K562 (cell line): ENCODE results near the gene PCDHB3. TPM values are rescaled to one million over a fixed set of nuclear protein-coding genes. Genes with fewer than 3 reads are reported as not detected.

Source experiments
- ATAC-seq: fragments of 200-7000 bp; cut with Tn5 transposase; 3 replicates; pipeline ENCODE4 v1.9.1; 2020; ENCODE audit warnings: moderate library complexity
- BruUV-seq: library from RNA; stranded (reverse); fragments of 400-500 nt; replicated peaks from 2 replicates; lab custom pipeline; 2021; lab: Mats Ljungman, UMichigan
- CTCF ChIA-PET: fragments of 300-600 bp; formaldehyde crosslinking; extraction: SDS; loops from one replicate; lab custom pipeline; 2021; ENCODE audit warnings: low intra/inter-chr PET ratio; lab: Yijun Ruan, JAX
- POLR2A ChIA-PET: fragments of 300-600, 350-650 bp; sonication (Branson Sonifier 250); formaldehyde crosslinking; extraction: SDS; loops from one replicate; lab custom pipeline; 2021; ENCODE audit warnings: antibody characterized with exemption, inconsistent platforms; lab: Yijun Ruan, JAX
- DNase-seq, 4 experiments: peaks; one replicate each; pipeline versions ENCODE4 v3.0.0 to v3.0.0-alpha.2; 2011 to 2018; ENCODE audit warnings: low spot score in 3 of 4, mixed read lengths in 3 of 4; ENCODE audit errors: extremely low read depth in 1 of 4
- FAIRE-seq: peaks from 2 replicates; lab custom pipeline; 2011; peaks lifted over from hg19 to GRCh38; lab: Jason Lieb, UNC
- H2AFZ ChIP-seq: 2 replicates; pipeline ENCODE4 v1.6.0; 2011; ENCODE audit warnings: low read depth, low read length, control low read depth, inconsistent platforms
- H3K27ac ChIP-seq: fragments of 200-600 bp; 3 replicates; pipeline ENCODE4 v1.8.0; 2011; ENCODE audit warnings: low read depth, mild to moderate bottlenecking, control low read depth, inconsistent platforms, low read length, moderate library complexity, mixed read lengths; ENCODE audit errors: extremely low read depth
- H3K27me3 ChIP-seq, 2 experiments: fragments of 300-600 bp in 1 of 2; 2 replicates in 1 of 2; 3 replicates in 1 of 2; pipeline versions ENCODE4 v1.6.0 to v1.8.0; 2011; ENCODE audit warnings: inconsistent platforms in 2 of 2, low read length in 2 of 2, mild to moderate bottlenecking in 1 of 2, mixed read lengths in 1 of 2, moderate library complexity in 1 of 2; ENCODE audit not compliant: control insufficient read depth in 2 of 2, insufficient read depth in 2 of 2
- H3K36me3 ChIP-seq: fragments of 300-600 bp; 3 replicates; pipeline ENCODE4 v1.8.0; 2011; ENCODE audit warnings: mild to moderate bottlenecking, low read length, inconsistent platforms; ENCODE audit not compliant: control insufficient read depth, insufficient read depth
- H3K4me1 ChIP-seq, 2 experiments: fragments of 200-600 bp in 1 of 2; replicated peaks in 1 of 2; 2 replicates in 1 of 2; 3 replicates in 1 of 2; pipeline versions ENCODE4 v1.5.1 to v1.8.0; 2011; ENCODE audit warnings: inconsistent platforms in 2 of 2, low read length in 2 of 2, mild to moderate bottlenecking in 1 of 2, mixed read lengths in 1 of 2, moderate library complexity in 1 of 2; ENCODE audit not compliant: control insufficient read depth in 2 of 2, insufficient read depth in 2 of 2
- H3K4me2 ChIP-seq: 2 replicates; pipeline ENCODE4 v1.6.1; 2011; ENCODE audit warnings: low read length, control low read depth, inconsistent platforms, mixed read lengths; ENCODE audit not compliant: insufficient read depth
- H3K4me3 ChIP-seq: fragments of 200-600 bp; sonication (generic), shearing (Covaris generic); 2 replicates; pipeline ENCODE4 v1.5.1; 2016; ENCODE audit warnings: control low read depth, inconsistent platforms
- H3K79me2 ChIP-seq: fragments of 200-600 bp; 3 replicates; pipeline ENCODE4 v1.8.0; 2011; ENCODE audit warnings: low read length, inconsistent platforms; ENCODE audit not compliant: control insufficient read depth, insufficient read depth
- H3K9ac ChIP-seq, 2 experiments: 2 replicates each; pipeline versions ENCODE4 v1.6.0 to v1.6.1; 2011; ENCODE audit warnings: low read depth in 2 of 2, low read length in 2 of 2, control low read depth in 1 of 2, inconsistent platforms in 1 of 2, mild to moderate bottlenecking in 1 of 2, mixed read lengths in 1 of 2; ENCODE audit not compliant: insufficient read depth in 1 of 2
- H3K9me1 ChIP-seq: one replicate; pipeline ENCODE4 v1.6.0; 2011; ENCODE audit warnings: inconsistent platforms, mild to moderate bottlenecking, low read length, moderate library complexity; ENCODE audit not compliant: control insufficient read depth, insufficient read depth
- H3K9me3 ChIP-seq: replicated peaks from 2 replicates; pipeline ENCODE4 v1.5.1; 2011; ENCODE audit warnings: low read depth, low read length, inconsistent platforms; ENCODE audit not compliant: control insufficient read depth, insufficient read depth
- H4K20me1 ChIP-seq: replicated peaks from 2 replicates; pipeline ENCODE4 v1.6.1; 2011; ENCODE audit warnings: low read length, inconsistent platforms, mixed read lengths; ENCODE audit not compliant: control insufficient read depth, insufficient read depth
- CTCF ChIP-seq, 3 experiments: IDR thresholded peaks in 2 of 3; conservative IDR thresholded peaks in 1 of 3; 2 replicates each; pipeline ENCODE4 v1.5.1; 2011 to 2012; ENCODE audit warnings: low read length in 3 of 3, mild to moderate bottlenecking in 3 of 3, control low read depth in 2 of 3, improper control_type of control experiment in 1 of 3, inconsistent platforms in 1 of 3, low read depth in 1 of 3, mixed read lengths in 1 of 3, moderate library complexity in 1 of 3; ENCODE audit not compliant: insufficient read depth in 2 of 3
- RAD21 ChIP-seq, 2 experiments: fragments of 250-450 bp in 1 of 2; fragments of 450-650 bp in 1 of 2; sonication (Bioruptor Pico) in 1 of 2; formaldehyde crosslinking in 1 of 2; IDR thresholded peaks in 1 of 2; conservative IDR thresholded peaks in 1 of 2; 2 replicates each; pipeline versions ENCODE4 v1.4.0 to v1.8.0; 2020 to 2022; ENCODE audit warnings: mild to moderate bottlenecking in 2 of 2, moderate library complexity in 1 of 2
- ZBED1 ChIP-seq: IDR thresholded peaks from 2 replicates; pipeline ENCODE4 v1.6.1; 2014
- ZNF311 ChIP-seq: fragments of 250-450 bp; sonication (Bioruptor Pico); IDR thresholded peaks from 2 replicates; pipeline ENCODE4 v1.4.0; 2020; ENCODE audit warnings: mild to moderate bottlenecking, moderate library complexity
- ZNF668 ChIP-seq: fragments of 250-450 bp; sonication (Bioruptor Pico); IDR thresholded peaks from 2 replicates; pipeline ENCODE4 v1.8.0; 2022; ENCODE audit warnings: mild to moderate bottlenecking, inconsistent platforms
- WGBS: fragments of 100-300 bp; shearing (Covaris generic); methylation state at CpG from one replicate; pipeline ENCODE4 v1.1.6; 2016; ENCODE audit warnings: low coverage, mixed read lengths; ENCODE audit not compliant: insufficient coverage; ENCODE audit errors: missing lambda C conversion rate; 5-methylcytosine and 5-hydroxymethylcytosine counted together
- in situ Hi-C: fragments of 300-500 bp; cut with MboI; formaldehyde crosslinking; loops from 4 replicates; pipeline ENCODE4 v1.15.0; 2018; ENCODE audit warnings: inconsistent platforms, mixed read lengths
- intact Hi-C: fragments of 100-400 bp; cut with micrococcal nuclease; formaldehyde crosslinking; loops from 2 replicates; pipeline ENCODE4 v1.14.2; 2022
- polyA plus RNA-seq, 8 experiments: library from polyadenylated mRNA; depleted of rRNA in 4 of 8; stranded (reverse) in 5 of 8; unstranded in 3 of 8; fragments of >200 nt; fragmentation: Nextera tagmentation in 2 of 8; fragmentation: Illumina TruSeq in 1 of 8; extraction: Ambion mirVana in 2 of 8; extraction: Trizol in 1 of 8; gene quantifications; 2 replicates each; pipeline versions ENCODE4 v1.2.1 to v1.2.3, GENCODE V29; 2011 to 2014; ENCODE audit warnings: inconsistent platforms in 1 of 8, missing spikeins in 1 of 8
- total RNA-seq, 7 experiments: library from RNA; depleted of rRNA in 6 of 7; stranded (reverse); fragments of >200 nt in 6 of 7; fragmentation: Illumina TruSeq in 2 of 7; extraction: Trizol in 2 of 7; gene quantifications; 2 replicates each; pipeline versions ENCODE4 v1.2.1 to v1.2.3, GENCODE V29; 2011 to 2021; ENCODE audit warnings: low replicate concordance in 1 of 7
- TF ChIP-seq, protein P1 (sequence below): fragments of 450-650 bp; IDR thresholded peaks from 2 replicates; pipeline ENCODE4 v1.6.1; 2018; ENCODE audit warnings: mild to moderate bottlenecking, low read depth; ENCODE audit not compliant: partially characterized antibody
- TF ChIP-seq, protein P2 (sequence below): fragments of 450-650 bp; IDR thresholded peaks from 2 replicates; pipeline ENCODE4 v1.6.1; 2017; ENCODE audit warnings: mild to moderate bottlenecking, moderate library complexity
- TF ChIP-seq, protein P3 (sequence below): fragments of 450-650 bp; conservative IDR thresholded peaks from 2 replicates; pipeline ENCODE4 v1.6.1; 2016; ENCODE audit warnings: missing genetic modification characterization, low read depth, mild to moderate bottlenecking, missing compliant biosample characterization, moderate library complexity

The PCDHB3 gene
- total and polyA plus RNA-seq, 9 of the 15 experiments (the other 6 are each of a cell fraction or from before 2014, with no cell fraction given): not detected

GRCh38 chr5:141149812-141150211 lies 49.5 kb downstream of the PCDHB3 start, which contains the start of gene PCDHB6:
TSS of gene PCDHB6 (plus strand) at chr5:141150057. CDS start at chr5:141150258, 201 bp downstream.
- CTCF ChIA-PET: no interaction called here
- Histone ChIP-seq H3K27me3 (peaks cover 0 to 15% of the 10 kb centered on the region in 2 experiments; a peak in 2 of 5 replicates), H2AFZ (no peak within 1 kb of the TSS), H3K9ac (no peak within 1 kb of the TSS), H3K4me2 (no peak within 1 kb of the TSS), H3K4me3 (no peak within 1 kb of the TSS), H3K9me3 (no peaks in the 10 kb centered on the region), H4K20me1 (no peaks in the 10 kb centered on the region), H3K4me1 (no peaks in the 10 kb centered on the region), H3K36me3 (no peaks in the 10 kb centered on the region), H3K9me1 (no peaks in the 10 kb centered on the region), H3K79me2 (no peaks in the 10 kb centered on the region), H3K27ac (no peak within 1 kb of the TSS)
- in situ Hi-C loops: no loop called here
- ATAC-seq (peak; percentile 73), FAIRE-seq (no peak), DNase-seq (peak in 2 of 4 experiments; percentile 13 to 30)
- POLR2A ChIA-PET: no interaction called here
- WGBS: under 1% methylated on average over 18 of the region's 18 CpGs
- BruUV-seq: no TSS peak
- TF ChIP-seq, protein P1, sequence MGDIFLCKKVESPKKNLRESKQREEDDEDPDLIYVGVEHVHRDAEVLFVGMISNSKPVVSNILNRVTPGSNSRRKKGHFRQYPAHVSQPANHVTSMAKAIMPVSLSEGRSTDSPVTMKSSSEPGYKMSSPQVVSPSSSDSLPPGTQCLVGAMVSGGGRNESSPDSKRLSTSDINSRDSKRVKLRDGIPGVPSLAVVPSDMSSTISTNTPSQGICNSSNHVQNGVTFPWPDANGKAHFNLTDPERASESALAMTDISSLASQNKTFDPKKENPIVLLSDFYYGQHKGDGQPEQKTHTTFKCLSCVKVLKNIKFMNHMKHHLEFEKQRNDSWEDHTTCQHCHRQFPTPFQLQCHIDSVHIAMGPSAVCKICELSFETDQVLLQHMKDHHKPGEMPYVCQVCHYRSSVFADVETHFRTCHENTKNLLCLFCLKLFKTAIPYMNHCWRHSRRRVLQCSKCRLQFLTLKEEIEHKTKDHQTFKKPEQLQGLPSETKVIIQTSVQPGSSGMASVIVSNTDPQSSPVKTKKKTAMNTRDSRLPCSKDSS: no peak
- TF ChIP-seq CTCF (IDR thresholded peaks at IDR 0.05 in 2 of 3, conservative IDR thresholded peaks at IDR 0.05 in 1 of 3; ENCODE audit: insufficient read depth in 2 of 3, low read depth in 1 of 3, low read length in 3 of 3): peak; percentile 21 to 42 (median 40); a peak in 4 of 6 replicates
- no peak for TF ChIP-seq RAD21 (CRISPR knock-in tag; conservative IDR thresholded peaks at IDR 0.05 in 1 of 2, IDR thresholded peaks at IDR 0.05 in 1 of 2)
- TF ChIP-seq ZBED1: no peak
- TF ChIP-seq, protein P2, sequence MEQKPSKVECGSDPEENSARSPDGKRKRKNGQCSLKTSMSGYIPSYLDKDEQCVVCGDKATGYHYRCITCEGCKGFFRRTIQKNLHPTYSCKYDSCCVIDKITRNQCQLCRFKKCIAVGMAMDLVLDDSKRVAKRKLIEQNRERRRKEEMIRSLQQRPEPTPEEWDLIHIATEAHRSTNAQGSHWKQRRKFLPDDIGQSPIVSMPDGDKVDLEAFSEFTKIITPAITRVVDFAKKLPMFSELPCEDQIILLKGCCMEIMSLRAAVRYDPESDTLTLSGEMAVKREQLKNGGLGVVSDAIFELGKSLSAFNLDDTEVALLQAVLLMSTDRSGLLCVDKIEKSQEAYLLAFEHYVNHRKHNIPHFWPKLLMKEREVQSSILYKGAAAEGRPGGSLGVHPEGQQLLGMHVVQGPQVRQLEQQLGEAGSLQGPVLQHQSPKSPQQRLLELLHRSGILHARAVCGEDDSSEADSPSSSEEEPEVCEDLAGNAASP: no peak
- no peak for TF ChIP-seq ZNF668 (CRISPR knock-in tag)
- TF ChIP-seq, protein P3, sequence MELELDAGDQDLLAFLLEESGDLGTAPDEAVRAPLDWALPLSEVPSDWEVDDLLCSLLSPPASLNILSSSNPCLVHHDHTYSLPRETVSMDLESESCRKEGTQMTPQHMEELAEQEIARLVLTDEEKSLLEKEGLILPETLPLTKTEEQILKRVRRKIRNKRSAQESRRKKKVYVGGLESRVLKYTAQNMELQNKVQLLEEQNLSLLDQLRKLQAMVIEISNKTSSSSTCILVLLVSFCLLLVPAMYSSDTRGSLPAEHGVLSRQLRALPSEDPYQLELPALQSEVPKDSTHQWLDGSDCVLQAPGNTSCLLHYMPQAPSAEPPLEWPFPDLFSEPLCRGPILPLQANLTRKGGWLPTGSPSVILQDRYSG (tag): no peak
- TF ChIP-seq ZNF311 (CRISPR knock-in tag): no peak
- intact Hi-C loops: no loop called here
